DLD1 (cell line): ENCODE data around the gene PRXL2A.

ENCODE experiments used
- in situ Hi-C: cut with HindIII; loops from 2 replicates; pipeline ENCODE4 v1.10.0; 2017; ENCODE audit warnings: low sequenced_read_pairs

PRXL2A gene

DNA sequence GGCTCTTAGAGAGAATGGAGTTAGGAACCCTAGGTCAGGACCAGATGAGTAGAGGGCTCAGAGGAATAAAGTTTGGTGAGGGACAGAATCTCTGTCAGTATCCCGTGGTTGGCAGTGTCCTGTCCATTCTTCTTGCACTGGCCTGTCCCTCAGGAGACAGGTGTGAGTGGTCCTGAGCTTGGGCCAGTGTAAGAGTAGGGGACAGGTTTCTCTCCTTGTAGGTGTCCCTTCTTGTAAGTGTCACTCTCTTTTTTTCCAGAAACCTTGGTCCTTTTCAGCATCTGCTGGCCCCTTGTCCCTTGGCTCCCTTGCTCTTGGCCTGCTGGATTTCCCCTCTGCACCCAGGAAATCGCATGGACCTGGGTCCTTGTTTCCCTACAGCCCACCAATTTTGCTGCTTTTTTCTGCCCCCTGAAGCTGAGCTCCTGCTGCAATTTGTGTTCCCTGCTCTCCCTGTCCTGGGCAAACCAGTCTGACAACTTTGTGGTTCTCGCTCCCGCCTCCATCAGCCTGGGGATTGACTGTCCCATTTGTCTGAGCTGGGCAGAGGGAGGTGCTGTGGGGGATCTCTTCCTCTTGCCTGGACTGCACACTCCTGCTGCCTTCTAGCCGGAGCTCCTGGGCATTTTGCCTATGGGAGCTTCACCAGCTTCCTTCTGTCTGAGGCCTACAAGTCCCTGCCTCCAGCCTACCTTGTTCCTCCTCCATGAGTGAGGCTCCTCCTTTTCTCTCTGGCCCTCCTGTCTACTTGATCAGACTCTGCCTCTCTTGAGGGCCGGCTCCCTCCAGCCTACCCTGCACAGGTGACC is 52.3 kb downstream of the PRXL2A start:
- in situ Hi-C loops: no loop called here

GRCh38 chr10:80461208-80462183 is 53.1 kb downstream of the PRXL2A start:
- in situ Hi-C loops: no loop called here

GRCh38 chr10:80462299-80462980 is 54.1 kb downstream of the PRXL2A start:
- in situ Hi-C loops: no loop called here

- in situ Hi-C loops: no loop called here
These were observed 54.8 kb downstream of the PRXL2A start for GRCh38 chr10:80462981-80463741.

DNA sequence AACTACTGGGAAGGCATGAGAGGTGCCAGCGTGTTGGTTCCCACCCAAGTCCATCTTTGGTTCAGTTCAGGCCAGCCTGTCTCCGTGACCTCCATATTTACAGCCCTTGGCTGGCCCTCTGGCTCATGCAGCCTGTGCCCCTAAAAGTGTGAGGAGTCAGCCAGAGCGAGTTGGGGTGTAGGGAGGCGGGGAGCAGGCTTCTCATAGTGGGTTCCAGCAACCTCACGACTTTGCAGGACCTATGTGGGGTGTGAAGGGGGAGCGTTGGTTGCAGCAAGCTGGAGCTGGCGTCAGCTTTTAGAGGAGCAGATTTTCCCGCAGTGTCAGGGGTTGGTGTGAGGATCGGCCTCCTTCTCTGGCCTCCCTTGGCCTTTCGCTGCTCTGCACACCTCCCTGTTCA is 55.5 kb downstream of the PRXL2A start:
- in situ Hi-C loops: no loop called here

DNA sequence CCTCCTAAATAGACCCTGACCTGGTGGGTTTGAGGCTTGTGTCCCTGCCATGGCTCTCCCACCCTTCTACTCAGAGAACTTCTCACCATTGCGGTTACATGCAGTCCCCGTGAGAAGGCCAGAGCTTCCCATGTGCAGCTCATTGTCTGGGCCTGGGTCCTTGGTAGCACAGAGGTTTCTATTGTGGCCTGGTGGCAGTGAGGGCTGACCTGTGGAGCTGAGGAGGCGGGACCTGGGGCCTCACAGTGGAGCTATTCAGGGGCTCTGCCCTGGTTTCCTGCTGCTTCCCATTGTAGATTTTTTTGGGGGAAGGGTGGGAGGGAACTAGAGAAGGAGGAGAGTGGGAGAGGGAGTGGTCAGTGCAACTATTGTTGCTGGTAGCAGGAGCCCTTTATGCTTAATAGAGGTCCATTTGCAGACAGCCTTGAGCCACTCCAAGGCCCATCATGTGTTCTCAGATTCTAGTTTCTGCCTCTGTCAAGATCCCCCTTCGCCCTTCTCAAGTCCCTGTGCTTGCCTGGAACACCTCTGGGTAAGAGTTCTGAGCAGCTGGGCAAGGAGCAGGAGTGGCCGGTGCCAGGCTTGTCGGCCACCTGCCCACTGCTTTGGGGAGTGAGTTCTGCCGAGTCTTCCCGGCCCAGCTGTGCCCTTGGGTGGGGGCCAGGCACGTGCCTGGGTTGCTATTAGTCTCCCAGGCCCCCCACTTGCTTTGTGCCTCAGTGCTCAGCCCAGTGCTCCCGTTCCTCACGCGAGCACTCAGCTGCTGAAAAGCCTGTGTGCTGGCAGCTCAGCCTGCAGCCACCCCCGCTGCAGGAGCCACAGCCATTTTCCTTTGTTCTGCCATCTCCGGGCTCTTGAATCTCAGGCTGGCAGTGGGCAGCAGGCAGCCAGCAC is 56.5 kb downstream of the PRXL2A start:
- in situ Hi-C loops: loop anchor here (5.0 kb wide), 1 partner anchor 42 kb away; no protein-coding TSS in a partner anchor

DNA sequence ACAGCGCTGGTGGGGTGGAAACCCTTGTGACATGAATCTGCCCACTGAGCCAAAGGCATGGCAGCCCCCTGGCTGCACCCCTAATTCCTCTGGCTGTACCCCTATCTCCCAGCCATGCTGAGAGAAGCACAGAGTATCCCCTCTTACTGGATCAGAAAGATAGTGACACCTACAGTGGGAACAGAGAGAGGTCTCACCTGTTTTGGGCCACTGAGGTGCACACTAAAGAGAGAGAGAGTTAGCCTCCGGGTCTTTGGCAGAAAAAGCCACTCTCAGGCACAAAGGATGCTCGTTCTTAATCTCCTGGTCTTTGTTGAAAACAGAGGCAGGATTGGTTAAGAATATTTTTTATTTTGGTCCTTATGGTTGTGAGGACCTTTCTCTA is 57.1 kb downstream of the PRXL2A start:
- in situ Hi-C loops: loop anchor here (5.0 kb wide), 1 partner anchor 42 kb away; no protein-coding TSS in a partner anchor

- in situ Hi-C loops: loop anchor here (5.0 kb wide), 1 partner anchor 41 kb away; no protein-coding TSS in a partner anchor
These were observed 57.7 kb downstream of the PRXL2A start for GRCh38 chr10:80465839-80466590.

DNA sequence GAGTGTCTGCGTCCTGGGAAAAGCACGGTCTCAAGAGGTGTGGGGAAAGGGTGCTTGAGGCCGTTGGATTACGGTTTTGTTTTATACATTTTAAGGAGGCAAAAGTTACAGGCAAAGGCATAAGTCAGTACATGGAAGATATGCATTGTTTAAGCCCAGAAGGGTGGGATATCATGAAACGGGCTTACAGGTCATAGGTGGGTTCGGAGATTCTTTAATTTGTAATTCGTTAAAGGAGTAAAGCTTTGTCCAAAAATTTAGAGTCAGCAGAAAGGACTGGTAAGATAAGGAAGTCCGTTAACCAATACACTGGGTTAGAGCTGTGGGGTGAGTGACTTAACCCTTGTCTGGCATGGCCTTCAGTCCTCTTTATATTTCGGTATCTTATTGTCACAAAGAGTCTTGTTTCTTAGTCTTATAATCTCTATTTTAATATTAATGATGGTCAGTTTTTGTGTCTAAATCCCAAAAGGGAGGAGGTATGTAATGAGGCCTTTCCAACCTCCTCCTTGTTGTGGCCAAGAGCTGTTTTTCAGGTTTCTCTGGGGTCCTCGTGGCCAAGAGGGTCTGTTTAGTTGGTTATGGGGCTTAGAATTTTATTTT is 58.5 kb downstream of the PRXL2A start:
- in situ Hi-C loops: loop anchor here (5.0 kb wide), 1 partner anchor 40 kb away; no protein-coding TSS in a partner anchor

DNA sequence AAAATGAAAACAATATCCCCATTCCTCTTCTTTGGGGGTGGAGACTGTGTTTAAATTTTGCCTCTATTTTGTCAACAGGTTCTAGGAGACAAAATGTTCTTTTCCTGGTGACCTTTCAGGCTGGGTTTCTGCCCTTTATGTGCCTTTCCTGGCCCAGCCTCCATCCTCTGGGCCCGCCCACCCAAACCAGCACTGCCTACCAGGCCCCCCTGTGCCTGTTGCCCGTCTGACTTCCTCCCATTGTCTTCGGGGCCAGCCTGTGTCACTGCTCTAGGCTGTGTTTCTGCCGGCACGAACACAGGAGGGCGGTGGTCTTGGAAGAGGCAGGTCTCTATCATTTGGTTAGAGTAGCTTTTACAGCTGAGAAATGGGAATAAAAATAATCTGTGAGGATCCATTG is 59.7 kb downstream of the PRXL2A start:
- in situ Hi-C loops: loop anchor here (5.0 kb wide), 1 partner anchor 39 kb away; no protein-coding TSS in a partner anchor

DNA sequence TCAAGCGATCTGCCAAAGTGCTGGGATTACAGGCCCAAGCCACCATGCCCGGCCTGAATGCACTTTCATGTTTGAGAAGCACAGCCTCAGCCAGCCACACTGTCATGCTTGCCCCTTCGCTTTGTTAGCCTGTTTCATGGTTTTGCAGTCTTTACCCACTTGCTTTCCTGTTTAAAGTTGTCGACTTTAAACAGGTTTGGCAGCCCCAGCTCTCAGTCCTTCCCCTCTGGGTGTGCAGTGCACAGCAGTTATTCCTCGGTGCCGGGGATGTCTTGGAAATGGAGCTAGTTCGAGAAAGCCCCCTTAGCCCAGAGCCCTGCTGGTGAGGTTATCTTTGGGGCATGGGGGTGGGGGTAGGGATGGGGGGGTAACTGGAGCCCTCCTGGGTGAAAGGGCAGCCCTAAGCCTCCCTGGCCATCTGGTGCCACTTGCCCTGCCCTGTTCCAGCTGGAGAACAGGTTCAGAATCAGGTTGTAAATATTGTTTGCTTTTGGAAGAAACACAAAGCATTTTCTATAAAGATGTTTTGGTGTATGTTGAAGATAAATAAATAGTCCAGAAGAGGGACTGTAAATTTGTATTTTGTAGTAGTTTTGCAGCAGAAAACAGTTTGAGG is 60.6 kb downstream of the PRXL2A start:
- in situ Hi-C loops: loop anchor here (5.0 kb wide), 1 partner anchor 38 kb away; no protein-coding TSS in a partner anchor

GRCh38 chr10:80470266-80470665 is 61.9 kb downstream of the PRXL2A start:
- in situ Hi-C loops: no loop called here

- in situ Hi-C loops: no loop called here
These were observed 62.6 kb downstream of the PRXL2A start for GRCh38 chr10:80471001-80471400.

- in situ Hi-C loops: no loop called here
These were observed 63.4 kb downstream of the PRXL2A start for GRCh38 chr10:80471715-80472233.

DNA sequence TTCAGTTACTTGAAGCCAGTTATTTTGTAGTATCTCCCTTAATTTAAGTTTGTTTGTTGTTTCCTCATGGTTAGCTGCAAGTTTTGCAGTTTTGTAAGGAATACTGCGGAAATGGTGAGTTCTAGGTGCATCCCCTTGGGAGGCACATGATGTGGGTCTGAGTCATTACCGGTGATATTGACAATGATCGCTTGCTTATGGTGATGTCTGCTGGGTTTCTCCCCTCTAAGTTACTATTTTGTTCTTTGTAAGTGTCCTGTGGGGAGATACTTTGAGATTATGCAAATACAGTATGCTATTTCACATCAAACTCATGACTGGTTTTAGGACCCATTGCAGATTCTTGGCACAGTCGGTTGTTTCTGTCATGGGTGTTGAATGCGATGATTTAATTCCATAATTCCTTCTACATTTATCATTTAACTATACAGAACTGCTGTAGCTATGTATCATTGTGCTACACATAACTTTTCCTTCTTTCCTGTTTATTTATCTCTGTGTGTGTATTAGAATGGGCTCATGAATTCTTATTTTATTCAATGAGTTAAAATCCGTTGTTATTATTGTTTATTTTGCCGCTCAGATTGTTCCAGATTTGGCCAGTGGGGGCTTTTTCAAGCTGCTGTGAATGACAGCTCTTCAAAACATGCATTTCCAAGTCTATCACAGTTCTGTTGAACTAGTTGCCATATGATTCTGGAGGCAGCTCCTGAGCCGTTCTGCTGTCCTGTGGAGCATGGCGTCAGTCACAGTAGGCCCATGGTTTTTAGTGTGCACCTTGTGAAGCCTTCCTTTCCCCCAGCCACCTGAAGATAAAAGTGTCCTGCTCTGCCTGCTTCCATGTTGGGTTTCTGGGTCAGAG is 64.1 kb downstream of the PRXL2A start:
- in situ Hi-C loops: no loop called here

DNA sequence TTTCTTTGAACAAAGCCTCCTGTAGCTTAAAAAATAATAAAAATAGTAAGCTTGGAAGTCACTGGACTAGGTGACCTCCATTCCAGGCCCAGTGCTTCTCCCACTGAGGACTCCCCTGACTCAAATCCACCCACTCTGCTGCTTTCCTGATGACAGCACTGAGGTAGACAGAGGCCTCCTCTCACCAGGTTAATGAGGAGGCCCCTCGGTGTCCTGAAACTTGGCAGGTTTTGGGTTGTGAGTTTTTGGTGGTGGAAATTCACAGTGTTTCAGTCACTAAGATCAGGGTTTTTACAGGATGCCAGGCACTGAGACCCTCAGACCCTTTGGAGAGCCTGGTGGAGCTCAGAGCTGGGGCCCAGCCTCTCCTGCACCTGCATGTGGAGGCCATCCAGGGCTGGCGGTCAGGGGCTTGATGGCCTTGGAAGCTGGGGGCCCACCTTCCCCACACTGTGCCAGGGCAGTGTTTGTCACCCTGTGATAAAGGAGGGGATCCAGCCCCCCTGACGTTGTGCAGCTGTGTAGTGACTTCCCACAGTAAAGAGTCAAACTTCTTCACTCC is 64.8 kb downstream of the PRXL2A start:
- in situ Hi-C loops: no loop called here
